SH-SY5Y (cell line): ENCODE measurements around the gene TRABD2A.

ENCODE experiments used
- GATA2 ChIP-seq: IDR thresholded peaks from 2 replicates; pipeline ENCODE4 v1.6.1; 2011; ENCODE audit warnings: mild to moderate bottlenecking, low read depth, low read length
- GATA3 ChIP-seq: IDR thresholded peaks from 2 replicates; pipeline ENCODE4 v1.6.1; 2011; ENCODE audit warnings: low read depth, mild to moderate bottlenecking, low read length, moderate library complexity

GRCh38 chr2:84850471-84850870, 30.4 kb downstream of the TRABD2A start:
- no peak for TF ChIP-seq GATA3
- TF ChIP-seq GATA2 = no peak
